Esophagus muscularis mucosa (tissue), 4 donors: ENCODE data around the gene RAB41.
"Not testable (repeated sequence)": the region's sequence is repeated elsewhere in the genome, so short reads cannot be mapped to it uniquely, and the experiment has no call there.

Experiments
- CTCF ChIP-seq, 3 experiments: fragments of 200-600 bp in 2 of 3; fragments of 450-650 bp in 1 of 3; sonication (generic) in 2 of 3; IDR thresholded peaks; one replicate each; pipeline ENCODE4 v1.5.1; 2017 to 2019; ENCODE audit warnings: antibody characterized with exemption in 3 of 3, mild to moderate bottlenecking in 2 of 3, moderate library complexity in 1 of 3
- EP300 ChIP-seq: sonication (generic); formaldehyde crosslinking; IDR thresholded peaks from one replicate; pipeline ENCODE4 v1.6.1; 2017; ENCODE audit warnings: antibody characterized with exemption
- POLR2A ChIP-seq: fragments of 450-650 bp; IDR thresholded peaks from one replicate; pipeline ENCODE4 v1.6.1; 2017; ENCODE audit warnings: antibody characterized with exemption, moderate library complexity, mild to moderate bottlenecking, low read depth
- POLR2AphosphoS5 ChIP-seq, 2 donors: sonication (generic); formaldehyde crosslinking; IDR thresholded peaks; one replicate each; pipeline ENCODE4 v1.6.1; 2017; ENCODE audit warnings: antibody characterized with exemption in 2 of 2

- not testable (repeated sequence) for TF ChIP-seq CTCF (IDR thresholded peaks at IDR 0.05); POLR2AphosphoS5 (IDR thresholded peaks at IDR 0.05); POLR2A; EP300
Measured at GRCh38 chrX:70323628-70324027, 41.7 kb downstream of the RAB41 start.
